K562 (cell line): ENCODE measurements around the gene DOK1. TPM values are rescaled to one million over a fixed set of nuclear protein-coding genes. Genes with fewer than 3 reads are reported as not detected.

Source experiments
- ATAC-seq: fragments of 200-7000 bp; cut with Tn5 transposase; 3 replicates; pipeline ENCODE4 v1.9.1; 2020; ENCODE audit warnings: moderate library complexity
- BruUV-seq: library from RNA; stranded (reverse); fragments of 400-500 nt; replicated peaks from 2 replicates; lab custom pipeline; 2021; lab: Mats Ljungman, UMichigan
- CTCF ChIA-PET: fragments of 300-600 bp; formaldehyde crosslinking; extraction: SDS; loops from one replicate; lab custom pipeline; 2021; ENCODE audit warnings: low intra/inter-chr PET ratio; lab: Yijun Ruan, JAX
- POLR2A ChIA-PET: fragments of 300-600, 350-650 bp; sonication (Branson Sonifier 250); formaldehyde crosslinking; extraction: SDS; loops from one replicate; lab custom pipeline; 2021; ENCODE audit warnings: antibody characterized with exemption, inconsistent platforms; lab: Yijun Ruan, JAX
- DNase-seq, 4 experiments: peaks; one replicate each; pipeline versions ENCODE4 v3.0.0 to v3.0.0-alpha.2; 2011 to 2018; ENCODE audit warnings: low spot score in 3 of 4, mixed read lengths in 3 of 4; ENCODE audit errors: extremely low read depth in 1 of 4
- FAIRE-seq: peaks from 2 replicates; lab custom pipeline; 2011; peaks lifted over from hg19 to GRCh38; lab: Jason Lieb, UNC
- H2AFZ ChIP-seq: 2 replicates; pipeline ENCODE4 v1.6.0; 2011; ENCODE audit warnings: low read depth, low read length, control low read depth, inconsistent platforms
- H3K27ac ChIP-seq: fragments of 200-600 bp; 3 replicates; pipeline ENCODE4 v1.8.0; 2011; ENCODE audit warnings: low read depth, mild to moderate bottlenecking, control low read depth, inconsistent platforms, low read length, moderate library complexity, mixed read lengths; ENCODE audit errors: extremely low read depth
- H3K27me3 ChIP-seq, 2 experiments: fragments of 300-600 bp in 1 of 2; 2 replicates in 1 of 2; 3 replicates in 1 of 2; pipeline versions ENCODE4 v1.6.0 to v1.8.0; 2011; ENCODE audit warnings: inconsistent platforms in 2 of 2, low read length in 2 of 2, mild to moderate bottlenecking in 1 of 2, mixed read lengths in 1 of 2, moderate library complexity in 1 of 2; ENCODE audit not compliant: control insufficient read depth in 2 of 2, insufficient read depth in 2 of 2
- H3K36me3 ChIP-seq: fragments of 300-600 bp; 3 replicates; pipeline ENCODE4 v1.8.0; 2011; ENCODE audit warnings: mild to moderate bottlenecking, low read length, inconsistent platforms; ENCODE audit not compliant: control insufficient read depth, insufficient read depth
- H3K4me1 ChIP-seq, 2 experiments: fragments of 200-600 bp in 1 of 2; replicated peaks in 1 of 2; 2 replicates in 1 of 2; 3 replicates in 1 of 2; pipeline versions ENCODE4 v1.5.1 to v1.8.0; 2011; ENCODE audit warnings: inconsistent platforms in 2 of 2, low read length in 2 of 2, mild to moderate bottlenecking in 1 of 2, mixed read lengths in 1 of 2, moderate library complexity in 1 of 2; ENCODE audit not compliant: control insufficient read depth in 2 of 2, insufficient read depth in 2 of 2
- H3K4me2 ChIP-seq: 2 replicates; pipeline ENCODE4 v1.6.1; 2011; ENCODE audit warnings: low read length, control low read depth, inconsistent platforms, mixed read lengths; ENCODE audit not compliant: insufficient read depth
- H3K4me3 ChIP-seq: fragments of 200-600 bp; sonication (generic), shearing (Covaris generic); 2 replicates; pipeline ENCODE4 v1.5.1; 2016; ENCODE audit warnings: control low read depth, inconsistent platforms
- H3K79me2 ChIP-seq: fragments of 200-600 bp; 3 replicates; pipeline ENCODE4 v1.8.0; 2011; ENCODE audit warnings: low read length, inconsistent platforms; ENCODE audit not compliant: control insufficient read depth, insufficient read depth
- H3K9ac ChIP-seq, 2 experiments: 2 replicates each; pipeline versions ENCODE4 v1.6.0 to v1.6.1; 2011; ENCODE audit warnings: low read depth in 2 of 2, low read length in 2 of 2, control low read depth in 1 of 2, inconsistent platforms in 1 of 2, mild to moderate bottlenecking in 1 of 2, mixed read lengths in 1 of 2; ENCODE audit not compliant: insufficient read depth in 1 of 2
- H3K9me1 ChIP-seq: one replicate; pipeline ENCODE4 v1.6.0; 2011; ENCODE audit warnings: inconsistent platforms, mild to moderate bottlenecking, low read length, moderate library complexity; ENCODE audit not compliant: control insufficient read depth, insufficient read depth
- H3K9me3 ChIP-seq: replicated peaks from 2 replicates; pipeline ENCODE4 v1.5.1; 2011; ENCODE audit warnings: low read depth, low read length, inconsistent platforms; ENCODE audit not compliant: control insufficient read depth, insufficient read depth
- H4K20me1 ChIP-seq: replicated peaks from 2 replicates; pipeline ENCODE4 v1.6.1; 2011; ENCODE audit warnings: low read length, inconsistent platforms, mixed read lengths; ENCODE audit not compliant: control insufficient read depth, insufficient read depth
- CEBPG ChIP-seq, 3 experiments: fragments of 200-800 bp in 1 of 3; sonication (Bioruptor generic) in 1 of 3; sonication (generic) in 1 of 3; formaldehyde crosslinking in 1 of 3; IDR thresholded peaks in 2 of 3; conservative IDR thresholded peaks in 1 of 3; 2 replicates each; pipeline versions ENCODE4 v1.6.1 to v1.8.0; 2016 to 2022; ENCODE audit warnings: missing compliant biosample characterization in 2 of 3, missing genetic modification characterization in 2 of 3, mild to moderate bottlenecking in 1 of 3, missing genetic modification reagents in 1 of 3
- ETV6 ChIP-seq, 3 experiments: fragments of 150-350 bp in 1 of 3; sonication (generic) in 1 of 3; formaldehyde crosslinking in 1 of 3; IDR thresholded peaks; 2 replicates each; pipeline versions ENCODE4 v1.6.1 to v1.8.0; 2014 to 2022; ENCODE audit warnings: borderline replicate concordance in 2 of 3, low read depth in 2 of 3, antibody characterized with exemption in 1 of 3, low read length in 1 of 3, mild to moderate bottlenecking in 1 of 3, missing genetic modification reagents in 1 of 3
- NR2F6 ChIP-seq: fragments of 450-650 bp; formaldehyde crosslinking; IDR thresholded peaks from 2 replicates; pipeline ENCODE4 v1.4.0; 2020; ENCODE audit warnings: mild to moderate bottlenecking
- RAD51 ChIP-seq: fragments of 450-650 bp; IDR thresholded peaks from 2 replicates; pipeline ENCODE4 v1.7.1; 2016; ENCODE audit warnings: low read depth, mild to moderate bottlenecking, borderline replicate concordance
- RFX1 ChIP-seq: fragments of 450-650 bp; IDR thresholded peaks from 2 replicates; pipeline ENCODE4 v1.6.1; 2016; ENCODE audit warnings: mild to moderate bottlenecking, moderate library complexity
- SMAD3 ChIP-seq: fragments of 450-650 bp; formaldehyde crosslinking; conservative IDR thresholded peaks from 2 replicates; pipeline ENCODE4 v1.4.0; 2020; ENCODE audit warnings: mild to moderate bottlenecking
- STAG1 ChIP-seq: sonication (generic); formaldehyde crosslinking; IDR thresholded peaks from 2 replicates; pipeline ENCODE4 v1.5.0; 2020; ENCODE audit warnings: missing genetic modification reagents, borderline replicate concordance
- TAF1 ChIP-seq: IDR thresholded peaks from 2 replicates; pipeline ENCODE4 v1.6.1; 2011; ENCODE audit warnings: mild to moderate bottlenecking, low read length, moderate library complexity; ENCODE audit not compliant: insufficient read depth, control insufficient read depth, severe bottlenecking; ENCODE audit errors: extremely low read depth
- TRIM28 ChIP-seq: fragments of 450-650 bp; IDR thresholded peaks from 2 replicates; pipeline ENCODE4 v1.6.1; 2017
- TSHZ1 ChIP-seq: fragments of 250-450 bp; sonication (Bioruptor Pico); IDR thresholded peaks from 2 replicates; pipeline ENCODE4 v1.4.0; 2020; ENCODE audit warnings: mild to moderate bottlenecking, moderate library complexity
- ZBTB2 ChIP-seq: fragments of 450-650 bp; IDR thresholded peaks from 2 replicates; pipeline ENCODE4 v1.6.1; 2016; ENCODE audit warnings: antibody characterized with exemption
- ZBTB26 ChIP-seq: fragments of 450-650 bp; formaldehyde crosslinking; IDR thresholded peaks from 2 replicates; pipeline ENCODE4 v1.4.0; 2022; ENCODE audit warnings: missing genetic modification characterization
- ZNF584 ChIP-seq: fragments of 200-800 bp; sonication (Bioruptor generic); IDR thresholded peaks from 2 replicates; pipeline ENCODE4 v1.6.1; 2016; ENCODE audit warnings: low read depth, mild to moderate bottlenecking, missing genetic modification characterization, missing compliant biosample characterization
- WGBS: fragments of 100-300 bp; shearing (Covaris generic); methylation state at CpG from one replicate; pipeline ENCODE4 v1.1.6; 2016; ENCODE audit warnings: low coverage, mixed read lengths; ENCODE audit not compliant: insufficient coverage; ENCODE audit errors: missing lambda C conversion rate; 5-methylcytosine and 5-hydroxymethylcytosine counted together
- in situ Hi-C: fragments of 300-500 bp; cut with MboI; formaldehyde crosslinking; loops from 4 replicates; pipeline ENCODE4 v1.15.0; 2018; ENCODE audit warnings: inconsistent platforms, mixed read lengths
- intact Hi-C: fragments of 100-400 bp; cut with micrococcal nuclease; formaldehyde crosslinking; loops from 2 replicates; pipeline ENCODE4 v1.14.2; 2022
- polyA plus RNA-seq, 8 experiments: library from polyadenylated mRNA; depleted of rRNA in 4 of 8; stranded (reverse) in 5 of 8; unstranded in 3 of 8; fragments of >200 nt; fragmentation: Nextera tagmentation in 2 of 8; fragmentation: Illumina TruSeq in 1 of 8; extraction: Ambion mirVana in 2 of 8; extraction: Trizol in 1 of 8; gene quantifications; 2 replicates each; pipeline versions ENCODE4 v1.2.1 to v1.2.3, GENCODE V29; 2011 to 2014; ENCODE audit warnings: inconsistent platforms in 1 of 8, missing spikeins in 1 of 8
- total RNA-seq, 7 experiments: library from RNA; depleted of rRNA in 6 of 7; stranded (reverse); fragments of >200 nt in 6 of 7; fragmentation: Illumina TruSeq in 2 of 7; extraction: Trizol in 2 of 7; gene quantifications; 2 replicates each; pipeline versions ENCODE4 v1.2.1 to v1.2.3, GENCODE V29; 2011 to 2021; ENCODE audit warnings: low replicate concordance in 1 of 7

The DOK1 gene
- total and polyA plus RNA-seq, 9 of the 15 experiments (the other 6 are each of a cell fraction or from before 2014, with no cell fraction given) = 0.59 to 36.4 (median 16.1) TPM

DNA sequence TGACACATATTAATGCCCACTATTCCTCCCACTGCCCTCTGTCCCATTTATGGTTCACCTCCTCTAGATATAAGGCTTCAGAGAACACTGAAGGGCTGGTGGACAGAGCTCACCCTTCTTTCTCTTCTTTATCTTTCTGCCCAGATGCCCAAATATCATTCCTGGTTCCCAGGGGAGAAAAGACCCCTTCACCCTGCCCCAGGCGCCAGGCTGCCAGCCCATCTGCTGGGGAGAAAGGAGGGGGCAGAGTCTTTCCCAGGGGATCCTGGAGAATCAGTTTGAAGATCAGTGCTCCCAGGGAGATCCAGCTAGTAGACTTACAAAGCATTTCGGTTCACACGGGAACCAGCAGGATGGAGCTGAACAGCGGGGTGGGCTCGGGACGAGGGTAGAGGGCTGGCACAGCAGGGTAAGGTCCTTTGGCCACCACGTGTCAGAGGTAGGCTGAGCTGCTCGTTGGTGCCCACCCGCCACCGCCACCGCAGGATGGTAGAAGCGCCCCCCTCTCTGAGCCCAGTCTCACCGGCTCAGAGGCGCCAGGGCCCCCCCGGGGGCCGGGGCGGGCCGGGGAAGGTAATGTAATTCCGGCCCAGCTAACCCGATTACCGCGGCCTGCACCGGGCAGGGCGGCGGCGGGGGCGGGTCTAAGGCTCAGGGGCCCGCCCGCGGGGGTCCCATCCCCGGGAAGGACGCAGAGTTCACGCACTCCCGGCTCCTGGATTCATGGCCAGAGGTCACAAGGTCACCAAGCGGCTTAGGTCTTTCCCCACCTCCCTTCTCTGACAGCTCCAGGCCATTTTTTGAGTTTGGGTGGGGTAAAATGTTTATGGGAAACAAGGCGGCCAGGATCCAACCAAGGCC is 41.5 kb upstream of the DOK1 start:
- FAIRE-seq (no peak), DNase-seq (no peak), ATAC-seq (no peak)
- H3K36me3 ChIP-seq = no peaks in the 10 kb centered on the region
- no peak overlapping the region for H2AFZ ChIP-seq
- no peaks in the 10 kb centered on the region for H3K9me1 ChIP-seq
- BruUV-seq = no TSS peak
- in situ Hi-C loops (no loop called here), intact Hi-C loops (no loop called here)
- H3K9ac ChIP-seq = 0 out of 4 replicates have a peak overlapping the region, but pooled peaks of 1 of the 2 experiments have one; percentile 15
- H3K79me2 ChIP-seq = no peaks in the 10 kb centered on the region
- 59% methylated on average over 17 of the region's 36 CpGs for WGBS
- no peak overlapping the region for H3K4me3 ChIP-seq
- H3K4me1 ChIP-seq = peaks cover 17 to 32% of the 10 kb centered on the region in 2 experiments; a peak in 4 of 5 replicates
- no peaks in the 10 kb centered on the region for H3K27me3 ChIP-seq
- CTCF ChIA-PET = no interaction called here
- H3K9me3 ChIP-seq = no peaks in the 10 kb centered on the region
- no peak overlapping the region for H3K4me2 ChIP-seq
- POLR2A ChIA-PET = interaction anchor here (0.6 to 0.9 kb wide), 2 partner anchors 17 to 105 kb away, joined by 3 to 5 read pairs; partner anchors contain the start of genes AUP1 and HTRA2
- H4K20me1 ChIP-seq = no peaks in the 10 kb centered on the region
- H3K27ac ChIP-seq = no peak overlapping the region
- TF ChIP-seq ZNF584 (no peak), TRIM28 (no peak), RFX1 (no peak), ETV6 (IDR thresholded peaks at IDR 0.05; ENCODE audit: borderline replicate concordance in 1 of 2, low read depth in 2 of 2, low read length in 1 of 2) (no peak), ETV6 (CRISPR knock-in tag; IDR thresholded peaks at IDR 0.05; ENCODE audit: borderline replicate concordance) (no peak), ZBTB26 (CRISPR knock-in tag) (no peak), TSHZ1 (no peak), CEBPG (CRISPR knock-in tag; IDR thresholded peaks at IDR 0.05) (no peak), CEBPG (tag; conservative IDR thresholded peaks at IDR 0.05 in 1 of 2, IDR thresholded peaks at IDR 0.05 in 1 of 2) (no peak), SMAD3 (CRISPR knock-in tag) (no peak), TAF1 (no peak), ZBTB2 (no peak), RAD51 (no peak), NR2F6 (no peak), STAG1 (CRISPR knock-in tag) (no peak)
